HepG2 (cell line): ENCODE data around the gene ATRIP. TPM values are rescaled to one million over a fixed set of nuclear protein-coding genes. Genes with fewer than 3 reads are reported as not detected.

Experiments used
- HMG20A ChIP-seq: IDR thresholded peaks from 2 replicates; pipeline ENCODE4 v1.6.1; 2016; ENCODE audit warnings: borderline replicate concordance
- IKZF1 ChIP-seq: fragments of 450-650 bp; IDR thresholded peaks from 2 replicates; pipeline ENCODE4 v1.7.1; 2016
- JUN ChIP-seq: sonication (generic); formaldehyde crosslinking; IDR thresholded peaks from 2 replicates; pipeline ENCODE4 v1.4.0; 2020; ENCODE audit warnings: mild to moderate bottlenecking, missing genetic modification reagents
- LRRFIP1 ChIP-seq: sonication (generic); formaldehyde crosslinking; conservative IDR thresholded peaks from 2 replicates; pipeline ENCODE4 v1.4.0; 2020; ENCODE audit warnings: missing genetic modification reagents
- POGZ ChIP-seq: sonication (generic); formaldehyde crosslinking; IDR thresholded peaks from 2 replicates; pipeline ENCODE4 v1.4.0; 2020; ENCODE audit warnings: mild to moderate bottlenecking, missing genetic modification reagents
- SALL1 ChIP-seq: sonication (generic); formaldehyde crosslinking; IDR thresholded peaks from 2 replicates; pipeline ENCODE4 v1.8.0; 2022; ENCODE audit warnings: mild to moderate bottlenecking, missing genetic modification reagents
- TGIF2 ChIP-seq: IDR thresholded peaks from 2 replicates; pipeline ENCODE4 v1.6.1; 2016; ENCODE audit warnings: control low read depth, missing compliant biosample characterization
- ZFAT ChIP-seq: sonication (generic); formaldehyde crosslinking; conservative IDR thresholded peaks from 2 replicates; pipeline ENCODE4 v1.8.1; 2023; ENCODE audit warnings: missing genetic modification reagents, inconsistent platforms
- ZKSCAN8 ChIP-seq: IDR thresholded peaks from 2 replicates; pipeline ENCODE4 v1.6.1; 2016; ENCODE audit warnings: borderline replicate concordance, missing genetic modification reagents, missing compliant biosample characterization
- ZNF124 ChIP-seq: sonication (generic); formaldehyde crosslinking; IDR thresholded peaks from 2 replicates; pipeline ENCODE4 v1.4.0; 2020; ENCODE audit warnings: missing genetic modification reagents
- ZNF235 ChIP-seq: sonication (generic); formaldehyde crosslinking; IDR thresholded peaks from 2 replicates; pipeline ENCODE4 v1.8.1; 2023; ENCODE audit warnings: mild to moderate bottlenecking, missing genetic modification reagents, borderline replicate concordance
- ZNF383 ChIP-seq: sonication (generic); formaldehyde crosslinking; IDR thresholded peaks from 2 replicates; pipeline ENCODE4 v1.4.0; 2020; ENCODE audit warnings: missing genetic modification reagents, mild to moderate bottlenecking, borderline replicate concordance
- ZNF644 ChIP-seq: IDR thresholded peaks from 2 replicates; pipeline ENCODE4 v1.6.1; 2016; ENCODE audit warnings: low read depth
- ZNF709 ChIP-seq: sonication (generic); formaldehyde crosslinking; IDR thresholded peaks from 2 replicates; pipeline ENCODE4 v1.5.0; 2020; ENCODE audit warnings: mild to moderate bottlenecking, missing genetic modification reagents
- ZNF841 ChIP-seq: sonication (generic); formaldehyde crosslinking; IDR thresholded peaks from 2 replicates; pipeline ENCODE4 v1.8.1; 2023; ENCODE audit warnings: missing genetic modification reagents, borderline replicate concordance
- polyA plus RNA-seq, 8 experiments: library from polyadenylated mRNA; depleted of rRNA in 3 of 8; stranded (reverse) in 7 of 8; unstranded in 1 of 8; fragments of >200 nt; fragmentation: Illumina TruSeq in 4 of 8; extraction: Trizol in 4 of 8; gene quantifications; 2 replicates each; pipeline versions ENCODE4 v1.2.1 to v1.2.3, GENCODE V29; 2011 to 2016; ENCODE audit warnings: low read depth in 4 of 8, missing spikeins in 1 of 8, mixed read lengths in 1 of 8; ENCODE audit not compliant: insufficient read depth in 1 of 8
- total RNA-seq, 5 experiments: library from RNA; depleted of rRNA; stranded (reverse); fragments of >200 nt; fragmentation: Illumina TruSeq; extraction: Trizol; gene quantifications; 2 replicates each; pipeline ENCODE4 v1.2.3, GENCODE V29; 2016; ENCODE audit warnings: low read depth in 1 of 5
- TF ChIP-seq, protein P1 (sequence below): sonication (generic); formaldehyde crosslinking; IDR thresholded peaks from 2 replicates; pipeline ENCODE4 v1.4.0; 2020; ENCODE audit warnings: missing genetic modification reagents
- TF ChIP-seq, protein P2 (sequence below): sonication (generic); formaldehyde crosslinking; conservative IDR thresholded peaks from 2 replicates; pipeline ENCODE4 v1.8.0; 2022; ENCODE audit warnings: mild to moderate bottlenecking, moderate library complexity, missing genetic modification reagents
- TF ChIP-seq, protein P3 (sequence below): sonication (generic); formaldehyde crosslinking; IDR thresholded peaks from 2 replicates; pipeline ENCODE4 v1.4.0; 2020; ENCODE audit warnings: missing genetic modification reagents, mild to moderate bottlenecking, borderline replicate concordance

Gene ATRIP
- total and polyA plus RNA-seq, 2 of the 13 experiments (the other 11 are each of a cell fraction or from before 2014, with no cell fraction given), result 5.1 to 12.5 TPM

- TF ChIP-seq TGIF2 (CRISPR knock-in tag), result no peak; the same call in 1 of the 2 replicates
- TF ChIP-seq, protein P1, sequence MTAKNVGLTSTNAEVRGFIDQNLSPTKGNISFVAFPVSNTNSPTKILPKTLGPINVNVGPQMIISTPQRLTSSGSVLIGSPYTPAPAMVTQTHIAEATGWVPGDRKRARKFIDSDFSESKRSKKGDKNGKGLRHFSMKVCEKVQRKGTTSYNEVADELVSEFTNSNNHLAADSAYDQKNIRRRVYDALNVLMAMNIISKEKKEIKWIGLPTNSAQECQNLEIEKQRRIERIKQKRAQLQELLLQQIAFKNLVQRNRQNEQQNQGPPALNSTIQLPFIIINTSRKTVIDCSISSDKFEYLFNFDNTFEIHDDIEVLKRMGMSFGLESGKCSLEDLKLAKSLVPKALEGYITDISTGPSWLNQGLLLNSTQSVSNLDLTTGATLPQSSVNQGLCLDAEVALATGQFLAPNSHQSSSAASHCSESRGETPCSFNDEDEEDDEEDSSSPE (CRISPR knock-in tag), result peak; percentile 71
- 0 out of 2 replicates have a peak, but pooled peaks have one; percentile 21 for TF ChIP-seq ZNF644 (CRISPR knock-in tag)
- peak; percentile 94 for TF ChIP-seq SALL1 (CRISPR knock-in tag)
- TF ChIP-seq POGZ (CRISPR knock-in tag), result peak; percentile 85
- TF ChIP-seq ZNF709, result peak; percentile 62
- TF ChIP-seq LRRFIP1 (CRISPR knock-in tag), result no peak
- TF ChIP-seq ZKSCAN8 (CRISPR knock-in tag), result peak; percentile 63; the same call in 1 of the 2 replicates
- no peak for TF ChIP-seq ZFAT (CRISPR knock-in tag)
- no peak for TF ChIP-seq IKZF1
- TF ChIP-seq JUN (CRISPR knock-in tag), result peak; percentile 82; the same call in 1 of the 2 replicates
- TF ChIP-seq, protein P2, sequence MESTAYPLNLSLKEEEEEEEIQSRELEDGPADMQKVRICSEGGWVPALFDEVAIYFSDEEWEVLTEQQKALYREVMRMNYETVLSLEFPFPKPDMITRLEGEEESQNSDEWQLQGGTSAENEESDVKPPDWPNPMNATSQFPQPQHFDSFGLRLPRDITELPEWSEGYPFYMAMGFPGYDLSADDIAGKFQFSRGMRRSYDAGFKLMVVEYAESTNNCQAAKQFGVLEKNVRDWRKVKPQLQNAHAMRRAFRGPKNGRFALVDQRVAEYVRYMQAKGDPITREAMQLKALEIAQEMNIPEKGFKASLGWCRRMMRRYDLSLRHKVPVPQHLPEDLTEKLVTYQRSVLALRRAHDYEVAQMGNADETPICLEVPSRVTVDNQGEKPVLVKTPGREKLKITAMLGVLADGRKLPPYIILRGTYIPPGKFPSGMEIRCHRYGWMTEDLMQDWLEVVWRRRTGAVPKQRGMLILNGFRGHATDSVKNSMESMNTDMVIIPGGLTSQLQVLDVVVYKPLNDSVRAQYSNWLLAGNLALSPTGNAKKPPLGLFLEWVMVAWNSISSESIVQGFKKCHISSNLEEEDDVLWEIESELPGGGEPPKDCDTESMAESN, result no peak; the same call in none of the 2 replicates
- TF ChIP-seq ZNF235 (CRISPR knock-in tag), result 0 out of 2 replicates have a peak, but pooled peaks have one; percentile 64
- no peak for TF ChIP-seq ZNF124
- TF ChIP-seq ZNF841 (CRISPR knock-in tag), result 0 out of 2 replicates have a peak, but pooled peaks have one; percentile 81
- TF ChIP-seq, protein P3, sequence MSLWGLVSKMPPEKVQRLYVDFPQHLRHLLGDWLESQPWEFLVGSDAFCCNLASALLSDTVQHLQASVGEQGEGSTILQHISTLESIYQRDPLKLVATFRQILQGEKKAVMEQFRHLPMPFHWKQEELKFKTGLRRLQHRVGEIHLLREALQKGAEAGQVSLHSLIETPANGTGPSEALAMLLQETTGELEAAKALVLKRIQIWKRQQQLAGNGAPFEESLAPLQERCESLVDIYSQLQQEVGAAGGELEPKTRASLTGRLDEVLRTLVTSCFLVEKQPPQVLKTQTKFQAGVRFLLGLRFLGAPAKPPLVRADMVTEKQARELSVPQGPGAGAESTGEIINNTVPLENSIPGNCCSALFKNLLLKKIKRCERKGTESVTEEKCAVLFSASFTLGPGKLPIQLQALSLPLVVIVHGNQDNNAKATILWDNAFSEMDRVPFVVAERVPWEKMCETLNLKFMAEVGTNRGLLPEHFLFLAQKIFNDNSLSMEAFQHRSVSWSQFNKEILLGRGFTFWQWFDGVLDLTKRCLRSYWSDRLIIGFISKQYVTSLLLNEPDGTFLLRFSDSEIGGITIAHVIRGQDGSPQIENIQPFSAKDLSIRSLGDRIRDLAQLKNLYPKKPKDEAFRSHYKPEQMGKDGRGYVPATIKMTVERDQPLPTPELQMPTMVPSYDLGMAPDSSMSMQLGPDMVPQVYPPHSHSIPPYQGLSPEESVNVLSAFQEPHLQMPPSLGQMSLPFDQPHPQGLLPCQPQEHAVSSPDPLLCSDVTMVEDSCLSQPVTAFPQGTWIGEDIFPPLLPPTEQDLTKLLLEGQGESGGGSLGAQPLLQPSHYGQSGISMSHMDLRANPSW (CRISPR knock-in tag), result no peak
- peak; percentile 77; the same call in 1 of the 2 replicates for TF ChIP-seq ZNF383
- peak; percentile 53; the same call in 1 of the 2 replicates for TF ChIP-seq HMG20A
Observed at GRCh38 chr3:48429960-48430707, 16.4 kb upstream of the ATRIP start, which contains the start of gene PLXNB1 (continued).
